HG03558 (cell line): Measurements from ENCODE around the gene ADAM12.

Experiments used
- ATAC-seq: cut with Tn5 transposase; IDR thresholded peaks from one replicate; pipeline ENCODE4 v1.9.1; 2021; ENCODE audit warnings: moderate number of reproducible peaks; ENCODE audit not compliant: unreplicated experiment; ENCODE audit errors: extremely low read depth

Gene ADAM12

DNA sequence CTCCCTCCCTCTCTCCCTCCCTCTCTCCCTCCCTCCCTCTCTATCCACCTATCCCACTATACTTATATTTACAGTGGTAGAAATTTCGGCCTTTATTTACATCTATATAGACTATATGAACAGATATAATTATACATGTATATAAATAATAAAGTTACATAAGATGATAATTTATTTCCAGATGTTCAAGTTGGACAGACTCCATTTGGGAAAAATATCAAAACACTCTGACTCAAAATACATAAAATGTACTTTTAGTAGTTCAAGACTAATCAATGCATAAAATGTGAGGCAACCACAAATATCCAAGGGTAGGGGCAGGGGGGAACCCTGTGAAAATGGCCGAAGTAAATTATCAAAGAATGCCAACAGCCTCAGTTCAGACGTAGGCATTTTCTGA, 288.9 kb downstream of the ADAM12 start:
- no peak for ATAC-seq

DNA sequence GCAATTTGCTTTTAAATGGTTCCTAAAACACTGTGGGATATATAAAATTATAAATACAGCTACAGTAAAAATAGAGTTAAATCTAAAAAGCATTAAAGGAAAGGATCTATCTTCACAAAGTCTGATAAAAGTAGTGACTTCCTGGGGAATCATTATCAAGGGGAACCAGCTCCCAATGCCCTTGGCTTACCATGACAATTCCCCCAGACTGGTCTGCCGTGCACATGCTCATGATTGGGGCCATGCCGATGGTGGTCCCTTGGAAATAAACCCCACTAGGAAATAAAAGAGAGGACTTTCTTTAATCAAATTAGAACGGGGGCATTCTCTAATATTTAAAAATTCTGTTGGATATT, 290.1 kb downstream of the ADAM12 start:
- ATAC-seq: no peak

DNA sequence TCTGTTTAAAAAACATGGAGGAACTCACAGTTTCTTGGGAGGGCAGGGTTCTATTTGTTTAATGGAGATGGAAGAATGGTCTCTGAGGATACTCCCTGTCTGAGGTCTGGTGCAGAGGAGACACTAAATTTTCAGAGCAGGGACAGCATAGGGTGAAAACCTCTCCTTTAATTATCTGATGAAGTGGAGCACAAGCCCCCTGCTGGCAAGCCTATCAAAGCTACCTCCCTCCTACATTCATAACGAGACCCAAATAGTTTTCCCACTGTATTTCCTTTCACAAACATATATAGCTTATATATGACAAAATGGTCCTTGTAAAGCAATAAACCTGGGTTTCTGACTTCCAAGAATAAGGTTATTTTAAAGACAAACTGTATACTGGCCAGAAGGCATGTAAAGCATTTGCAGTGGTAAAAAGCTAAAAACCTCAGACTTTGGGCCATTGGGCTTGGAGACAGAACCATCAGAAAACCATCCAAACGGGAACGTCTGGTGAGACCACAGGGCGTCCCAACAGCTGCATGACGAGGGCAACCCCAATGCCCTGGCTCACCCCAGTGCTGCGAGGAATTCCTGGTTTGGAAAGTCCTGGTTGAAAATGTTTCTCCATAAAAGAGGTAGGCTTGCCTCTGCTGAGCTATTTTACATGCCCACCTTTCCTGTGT, 290.6 kb downstream of the ADAM12 start:
- ATAC-seq: no peak

DNA sequence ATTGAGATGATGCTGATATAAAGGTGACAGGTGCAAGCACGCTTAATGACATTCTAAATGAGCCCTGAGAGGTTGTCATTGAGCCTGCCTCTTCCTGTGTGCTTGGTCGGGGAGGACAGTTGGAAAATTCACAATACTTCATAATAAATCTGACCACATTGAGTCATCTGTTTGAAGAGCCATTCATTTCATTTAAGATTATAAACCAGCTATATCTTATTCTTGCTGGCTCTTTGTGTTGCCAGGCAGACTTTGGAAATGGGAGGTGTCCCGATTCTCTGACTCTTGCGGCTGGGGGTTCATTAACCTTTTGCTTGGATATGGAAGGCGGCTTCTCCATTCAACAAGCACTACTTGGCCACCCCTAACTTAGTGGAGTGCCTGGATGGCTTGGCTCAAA, 293.7 kb downstream of the ADAM12 start:
- no peak for ATAC-seq

DNA sequence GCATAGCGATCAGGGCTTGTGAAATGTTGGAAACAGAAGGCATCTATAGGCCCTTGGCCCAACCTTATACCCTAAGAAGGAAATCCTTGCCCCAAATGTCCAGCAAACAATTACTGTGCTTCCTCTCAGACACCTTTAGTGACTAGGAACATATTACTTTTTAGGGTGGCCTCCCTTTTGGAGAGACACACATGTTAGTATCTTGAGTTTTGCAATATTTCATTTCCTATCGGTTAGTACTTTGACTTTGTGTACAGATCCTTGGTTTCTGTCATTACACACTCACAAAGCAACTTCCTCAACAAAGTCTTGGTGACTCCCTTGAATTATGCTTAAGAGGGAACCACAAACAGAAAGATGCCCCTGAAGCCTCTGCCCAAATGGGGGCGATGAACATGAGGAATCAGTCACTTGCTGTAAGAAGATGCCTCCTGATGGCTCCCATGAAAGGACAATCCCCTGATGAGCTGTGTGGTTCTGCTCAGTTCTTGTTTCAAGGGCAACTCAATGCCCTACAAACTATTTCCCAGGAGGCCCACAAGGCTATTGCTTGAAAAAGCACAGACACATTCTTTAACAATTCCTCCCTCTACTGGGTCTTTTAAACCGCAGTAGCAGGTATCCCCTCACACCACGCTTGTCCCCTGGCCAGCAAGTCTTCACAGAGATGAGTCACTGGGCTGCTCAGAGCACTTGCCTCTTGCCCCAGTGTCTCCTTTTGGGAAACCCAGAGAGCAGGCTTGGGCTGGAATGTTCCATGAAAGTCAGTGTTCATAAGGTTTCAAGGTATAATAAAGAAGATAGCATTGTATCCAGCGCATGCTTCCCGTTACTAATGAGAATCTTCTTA, 295.7 kb downstream of the ADAM12 start:
- ATAC-seq: no peak

DNA sequence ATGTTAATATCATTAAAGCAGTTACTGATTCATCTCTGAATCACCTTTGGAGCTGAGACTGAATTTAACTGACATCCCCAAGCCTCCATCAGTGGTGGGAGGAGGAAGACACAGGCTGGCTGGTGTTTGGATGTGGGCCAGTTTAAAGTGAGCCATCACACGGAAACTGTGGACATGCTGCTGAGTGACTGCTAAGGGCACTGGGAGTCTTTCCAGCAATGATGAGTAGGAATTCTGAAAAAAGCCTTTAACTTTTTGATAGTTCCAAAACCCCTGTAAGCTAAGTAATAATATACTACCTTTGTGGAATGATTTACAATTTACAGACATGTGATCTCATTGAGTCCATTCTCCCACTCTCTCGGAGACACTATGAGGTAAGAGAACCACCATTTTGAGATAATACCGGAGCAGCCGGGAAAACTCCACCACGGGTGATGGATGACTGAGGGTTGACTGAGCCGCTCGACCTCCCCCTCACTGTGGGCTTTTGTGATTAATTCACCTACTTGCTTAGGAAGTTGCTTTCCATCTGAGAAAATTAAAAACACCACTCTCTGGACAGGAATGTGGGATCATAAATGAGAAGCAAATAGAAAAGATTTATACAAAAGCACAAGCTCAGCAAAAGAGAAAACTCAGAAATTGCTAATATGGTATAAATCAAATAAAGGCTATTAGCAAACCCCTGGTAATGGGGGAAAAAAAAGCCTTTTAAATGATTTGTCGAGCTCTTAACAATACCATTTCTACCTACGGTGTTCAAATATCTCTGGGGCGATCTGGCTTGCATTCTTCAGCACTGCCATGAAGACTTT, 297.2 kb downstream of the ADAM12 start:
- no peak for ATAC-seq

DNA sequence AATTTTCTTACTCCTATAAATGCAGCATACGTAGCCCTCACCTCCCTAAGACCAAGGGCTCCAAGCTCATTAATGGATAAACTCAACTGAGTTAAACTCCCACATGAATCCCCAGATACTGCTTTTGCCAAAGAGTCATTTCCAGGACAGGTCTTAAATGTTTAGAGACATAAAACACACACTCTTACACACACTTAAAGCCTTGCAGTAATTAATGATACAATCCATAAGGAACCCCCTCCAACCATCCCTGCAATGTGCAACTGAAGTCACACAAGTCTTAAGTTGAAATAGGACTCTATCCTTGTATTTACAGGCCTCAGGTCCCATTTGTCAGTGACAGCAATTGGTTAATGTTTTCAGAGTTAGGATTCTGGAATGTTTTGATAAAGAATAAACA, 297.8 kb downstream of the ADAM12 start:
- no peak for ATAC-seq

DNA sequence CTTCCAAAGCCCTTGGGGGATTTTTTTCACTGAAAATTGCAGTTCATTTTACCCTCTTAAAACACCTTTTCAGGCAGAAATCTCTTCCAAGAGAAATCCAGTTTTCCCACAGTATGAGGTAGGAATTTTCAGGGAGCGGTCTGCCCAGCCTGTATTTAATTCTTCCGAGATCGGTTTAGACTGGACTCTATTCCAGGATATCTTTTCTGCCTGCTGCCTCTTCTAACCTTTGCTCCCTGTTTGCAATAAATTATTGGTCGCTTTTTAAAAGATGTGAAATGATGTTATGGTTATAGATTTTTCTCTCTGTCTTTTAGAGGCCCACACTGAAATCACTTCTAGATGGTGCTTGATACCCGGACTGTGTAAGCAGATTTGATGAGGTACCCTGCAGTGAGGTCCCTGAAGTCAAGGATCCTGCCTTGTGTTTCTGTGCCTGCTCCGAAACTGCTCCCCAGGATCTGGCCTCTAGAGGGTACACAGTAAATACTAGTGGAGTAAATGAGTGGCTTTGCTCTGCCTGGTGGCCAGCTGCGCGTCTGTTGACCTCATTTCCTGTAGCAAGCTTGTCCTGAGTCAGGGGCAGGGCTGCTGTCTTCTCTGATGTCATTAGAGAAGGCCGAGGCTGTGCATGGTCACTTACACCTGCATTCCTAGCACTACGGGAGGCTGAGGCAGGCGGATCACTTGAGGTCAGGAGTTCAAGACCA, 300.3 kb downstream of the ADAM12 start:
- ATAC-seq: no peak

DNA sequence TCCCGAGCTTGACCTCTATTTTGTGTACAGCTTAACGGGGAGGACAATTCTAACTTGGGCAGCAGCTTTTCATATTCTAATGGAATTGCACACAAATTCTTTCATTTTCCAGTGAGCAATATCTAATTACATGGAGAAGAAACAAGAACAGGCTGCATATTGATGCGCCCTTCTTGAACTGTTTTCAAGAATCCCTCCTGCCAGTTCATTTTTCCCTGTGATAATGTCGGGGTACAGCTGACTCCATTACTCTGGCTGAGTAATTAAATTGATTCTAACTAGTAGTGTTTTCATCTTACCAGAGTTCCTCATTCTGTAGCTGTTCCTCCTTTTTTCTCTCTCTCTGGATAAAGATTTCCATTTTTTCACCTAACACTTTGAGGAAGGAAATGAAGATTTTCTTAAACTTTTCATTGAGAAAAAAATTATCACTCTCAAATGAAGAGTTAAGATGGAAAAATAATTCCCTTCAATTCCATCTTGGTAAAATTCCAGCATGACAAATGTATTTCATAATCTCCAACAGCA, 301.1 kb downstream of the ADAM12 start:
- ATAC-seq: no peak

DNA sequence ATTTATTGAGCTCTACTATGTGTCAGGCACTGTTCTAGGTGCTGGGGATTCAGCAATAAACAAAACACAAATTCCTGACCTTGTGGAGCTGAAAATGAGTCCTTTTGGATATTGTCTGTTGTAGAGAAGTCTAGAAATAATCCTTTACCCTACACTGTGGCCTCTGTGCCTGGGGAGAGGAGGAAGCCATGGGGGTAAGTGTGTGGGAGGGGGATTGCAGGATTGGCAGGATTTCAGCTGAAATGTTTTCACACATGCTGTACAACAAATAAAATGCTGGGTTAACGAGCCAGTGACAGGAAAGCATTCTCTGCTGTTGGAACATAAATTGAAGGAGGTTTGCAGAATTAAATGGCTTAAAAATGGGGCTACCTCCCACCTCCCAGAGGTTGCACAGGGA, 302.5 kb downstream of the ADAM12 start:
- ATAC-seq: no peak

DNA sequence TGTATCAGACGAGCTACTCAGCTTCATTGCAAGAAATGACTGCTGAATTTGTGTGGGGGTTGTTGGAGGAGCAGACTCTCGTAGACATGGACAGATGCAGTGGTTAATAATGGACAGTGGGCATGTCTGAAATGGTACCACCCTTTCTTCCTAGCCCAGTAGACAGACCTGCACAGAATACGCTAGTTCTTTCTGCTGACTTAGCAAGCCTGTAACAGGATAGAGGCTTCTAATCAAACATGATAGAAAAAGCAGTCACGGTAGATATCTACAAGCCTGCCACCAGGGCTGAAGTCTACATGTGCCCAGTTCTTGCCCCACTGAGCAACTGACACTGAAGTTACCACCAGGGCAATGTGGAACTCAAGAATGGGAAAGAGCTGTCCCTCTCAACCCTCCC, 303.9 kb downstream of the ADAM12 start:
- no peak for ATAC-seq

DNA sequence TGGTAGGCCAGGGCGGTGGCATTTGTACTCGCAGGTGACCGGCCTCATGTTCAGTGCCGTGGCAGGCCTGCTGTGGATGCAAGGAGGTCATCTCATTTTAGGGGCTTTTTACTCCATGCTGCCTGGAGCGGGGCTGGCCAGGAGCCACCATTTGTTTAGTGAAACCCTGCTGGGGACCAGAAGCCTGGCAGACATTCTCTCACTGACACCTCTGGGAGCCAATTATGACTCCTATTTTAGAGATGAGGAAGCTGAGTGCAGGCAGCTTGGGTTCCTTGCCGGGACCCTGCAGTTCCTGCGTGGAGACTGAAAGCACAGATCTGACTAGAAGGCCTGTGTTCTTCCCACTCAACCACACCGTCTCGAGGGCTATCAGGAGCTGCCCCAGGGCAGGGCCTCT, 305.3 kb downstream of the ADAM12 start:
- no peak for ATAC-seq

DNA sequence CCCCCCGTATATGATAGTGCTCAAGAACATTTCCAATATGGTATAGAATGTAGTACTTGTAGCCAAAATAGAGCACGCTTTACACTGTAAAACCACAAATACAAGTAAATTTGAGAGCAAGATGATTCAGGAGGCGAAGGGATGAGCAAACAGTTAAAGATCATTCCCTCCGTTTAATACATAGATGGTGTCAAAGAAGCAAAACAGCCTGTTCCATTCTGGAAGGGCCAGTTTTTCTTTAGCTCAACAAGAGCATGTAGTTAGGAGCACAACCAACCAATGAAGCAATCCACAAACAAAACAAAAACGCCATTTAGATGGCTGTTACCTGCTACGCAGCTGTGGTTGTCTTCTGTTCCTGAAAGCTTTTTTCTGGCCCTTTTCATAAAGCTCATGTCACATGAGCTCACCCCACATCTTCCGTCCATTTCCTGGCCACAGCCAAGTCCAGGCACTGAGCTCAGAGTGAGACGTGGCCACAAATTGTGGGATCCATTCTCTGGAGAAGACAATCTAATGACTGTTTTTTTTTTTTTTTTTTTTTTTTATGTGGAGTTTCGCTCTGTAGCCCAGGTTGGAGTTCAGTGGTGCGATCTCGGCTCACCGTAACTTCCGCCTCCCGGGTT, 306.3 kb downstream of the ADAM12 start:
- ATAC-seq: no peak

DNA sequence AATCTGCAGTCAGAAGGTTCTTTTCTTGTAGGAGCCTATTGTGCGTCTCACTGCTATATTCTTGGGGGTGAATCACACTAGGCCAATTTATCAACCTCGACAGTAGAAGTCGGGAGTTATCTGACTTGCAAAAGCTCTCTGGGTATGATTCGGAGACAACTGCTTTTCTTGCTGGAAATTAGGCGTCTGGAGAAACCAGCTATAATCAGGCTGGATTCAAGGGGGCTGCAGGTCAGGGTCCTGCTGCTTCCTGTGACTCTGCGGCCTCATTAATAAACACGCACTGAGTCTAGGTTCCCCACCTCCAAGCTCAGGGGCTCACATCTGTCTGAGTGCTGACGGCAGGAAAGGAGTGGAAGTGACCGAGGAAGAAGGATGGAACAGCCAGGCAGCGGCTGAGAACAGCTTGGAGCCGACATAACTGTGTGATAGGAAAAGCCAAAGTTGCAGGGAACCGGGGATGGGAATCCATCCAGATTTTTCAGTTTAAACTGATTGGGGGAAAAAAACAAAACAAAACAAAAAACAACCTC, 307.3 kb downstream of the ADAM12 start:
- no peak for ATAC-seq

DNA sequence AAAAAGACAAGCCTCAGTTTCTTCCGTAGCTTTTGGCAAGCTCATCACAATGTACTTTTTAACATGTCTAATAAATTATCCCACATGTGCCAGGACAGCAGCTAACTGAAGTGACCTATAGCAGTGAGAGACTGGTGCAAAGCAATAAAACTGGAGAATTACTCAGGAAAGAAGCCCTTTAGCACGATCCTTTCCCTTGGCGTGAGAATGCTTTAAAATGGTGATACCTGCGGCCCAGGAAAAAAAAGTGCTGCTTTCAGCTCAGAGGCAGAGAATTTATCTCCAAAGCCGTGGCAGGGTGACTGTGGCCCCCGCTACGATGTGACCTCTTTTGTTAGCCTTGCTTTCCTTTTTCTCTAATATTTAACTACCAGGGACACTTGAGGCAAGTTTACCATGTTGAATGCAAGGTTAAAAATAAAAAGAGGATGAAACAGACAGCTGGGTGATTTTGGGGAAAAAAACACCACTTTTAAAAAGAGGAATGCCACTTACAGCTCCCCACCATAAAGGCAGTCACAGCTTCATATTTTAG, 307.9 kb downstream of the ADAM12 start:
- ATAC-seq: no peak

DNA sequence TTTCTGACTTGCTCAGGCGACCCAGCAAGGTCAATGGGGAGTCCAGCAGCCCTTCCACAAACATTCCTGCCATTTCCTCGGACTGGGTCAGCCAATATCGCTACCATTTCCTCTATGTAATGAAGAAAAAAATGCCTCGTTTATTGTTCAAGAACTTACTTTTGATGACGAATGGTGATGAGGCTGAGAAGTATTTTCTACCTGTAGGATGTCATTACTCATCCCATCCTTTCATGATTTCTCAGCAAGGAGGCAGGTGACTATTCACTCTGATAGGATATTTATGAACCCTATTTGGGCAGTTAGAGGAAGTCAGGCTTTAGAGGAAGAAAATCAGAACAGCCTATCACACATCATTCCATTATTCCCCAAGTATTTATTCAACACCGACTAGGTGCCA, 313.3 kb downstream of the ADAM12 start:
- ATAC-seq: no peak

DNA sequence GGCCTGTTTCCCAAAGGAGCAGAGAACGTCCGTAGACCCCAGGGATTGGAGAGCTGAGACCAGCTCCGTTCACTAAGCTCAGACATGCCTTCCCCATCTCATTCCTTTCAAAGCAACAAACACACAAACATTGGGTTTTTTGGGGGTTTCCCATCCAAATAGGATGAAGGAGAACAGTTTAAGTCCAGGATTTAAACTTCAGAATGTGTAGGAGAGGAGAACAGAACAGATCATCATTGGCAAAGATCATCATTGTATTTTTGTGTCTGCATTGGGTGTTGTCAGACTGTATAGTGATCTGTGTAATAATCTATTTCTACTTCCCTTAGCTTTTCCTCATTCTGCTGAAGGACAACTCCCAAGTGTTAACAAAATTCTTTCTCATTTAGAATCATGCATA, 314.0 kb downstream of the ADAM12 start:
- no peak for ATAC-seq

DNA sequence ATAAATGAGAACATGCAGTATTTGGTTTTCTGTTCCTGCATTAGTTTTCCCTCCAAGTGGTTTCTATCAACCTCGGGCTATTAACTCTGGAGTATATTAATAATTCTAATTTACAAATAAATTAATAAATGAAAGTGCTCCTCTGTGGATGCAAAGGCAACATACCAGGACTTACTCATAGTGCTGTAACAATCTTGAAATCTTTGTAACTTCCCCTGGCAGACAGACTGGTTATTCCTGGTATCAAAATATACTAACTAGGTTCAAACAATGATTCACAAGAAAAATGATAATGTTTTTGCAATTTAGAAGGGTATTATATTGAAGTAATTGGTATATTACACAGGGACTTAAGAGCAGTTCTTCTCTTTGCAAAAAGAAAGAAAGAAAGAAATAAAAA, 314.7 kb downstream of the ADAM12 start:
- no peak for ATAC-seq

DNA sequence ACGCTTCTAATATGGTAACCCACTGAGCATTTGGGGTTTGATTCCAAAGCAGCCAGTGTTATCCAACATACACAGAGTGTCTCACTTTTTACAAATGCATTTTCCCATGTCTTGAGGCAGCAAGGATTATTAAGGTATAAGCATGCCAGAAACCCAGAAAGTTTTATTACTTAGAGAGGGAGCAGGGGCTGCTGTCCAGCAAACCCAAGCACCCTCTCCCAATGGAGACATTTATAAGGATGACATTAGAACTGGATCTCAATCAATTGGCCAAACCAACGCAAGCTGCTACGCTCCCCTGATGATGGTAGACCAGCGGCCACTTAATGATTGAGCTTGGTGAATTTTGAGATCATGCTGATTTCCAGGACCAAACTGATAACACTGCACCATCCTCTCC, 315.7 kb downstream of the ADAM12 start:
- ATAC-seq: no peak
